ENCODE measurements around the gene CUEDC1.

The CUEDC1 gene

GRCh38 chr17:57955183-57955931 lies at the start of gene CUEDC1:
TSS of gene CUEDC1 (minus strand) at chr17:57955412. CDS start at chr17:57885564, 69,848 bp downstream.
- DNase-seq = peak; percentile 54

- DNase-seq = no peak
These were observed 48.8 kb upstream of the CUEDC1 start for GRCh38 chr17:58004060-58004459.

- no peak for DNase-seq
These were observed 47.8 kb upstream of the CUEDC1 start for GRCh38 chr17:58002973-58003372.

GRCh38 chr17:58002154-58002948 lies 47.1 kb upstream of the CUEDC1 start:
- no peak for DNase-seq

- DNase-seq = no peak
These were observed 46.4 kb upstream of the CUEDC1 start for GRCh38 chr17:58001461-58002124.

- DNase-seq = peak; percentile 64
These were observed 44.3 kb upstream of the CUEDC1 start for GRCh38 chr17:57999496-58000017.

GRCh38 chr17:57999010-57999495 lies 43.8 kb upstream of the CUEDC1 start:
- DNase-seq = no peak

GRCh38 chr17:57997085-57997809 lies 42.0 kb upstream of the CUEDC1 start:
- DNase-seq = no peak

GRCh38 chr17:57995076-57995956 lies 40.1 kb upstream of the CUEDC1 start:
- DNase-seq = peak; percentile 80

GRCh38 chr17:57994436-57994835 lies 39.2 kb upstream of the CUEDC1 start:
- DNase-seq = no peak

GRCh38 chr17:57993471-57994365 lies 38.5 kb upstream of the CUEDC1 start:
- DNase-seq = peak; percentile 79

- no peak for DNase-seq
These were observed 36.3 kb upstream of the CUEDC1 start for GRCh38 chr17:57991537-57991936.

- DNase-seq = no peak
These were observed 34.8 kb upstream of the CUEDC1 start for GRCh38 chr17:57990037-57990436.

- peak; percentile 81 for DNase-seq
These were observed 33.4 kb upstream of the CUEDC1 start for GRCh38 chr17:57988301-57989250.

- DNase-seq = peak; percentile 81
These were observed 32.5 kb upstream of the CUEDC1 start, which contains the start of gene VEZF1 for GRCh38 chr17:57987581-57988300. TSS of gene VEZF1 (minus strand) at chr17:57988254. CDS start at chr17:57988111, 143 bp downstream.

- DNase-seq = peak; percentile 49
These were observed 31.8 kb upstream of the CUEDC1 start for GRCh38 chr17:57986841-57987580.

GRCh38 chr17:57985675-57985974 lies 30.4 kb upstream of the CUEDC1 start:
- no peak for DNase-seq
